Forelimb muscle (tissue), 1 donor: ENCODE results near the gene SIKE1. TPM values are rescaled to one million over a fixed set of nuclear protein-coding genes. Genes with fewer than 3 reads are reported as not detected.
"Not testable (repeated sequence)": the region's sequence is repeated elsewhere in the genome, so short reads cannot be mapped to it uniquely, and the experiment has no call there.

ENCODE experiments used
- DNase-seq: peaks from one replicate; pipeline ENCODE4 v3.0.0-alpha.2; 2013; ENCODE audit warnings: low read depth
- polyA plus RNA-seq: library from polyadenylated mRNA; unstranded; fragments of 120-200 nt; gene quantifications from one replicate; pipeline ENCODE4 v1.2.1, GENCODE V29; 2013; ENCODE audit not compliant: insufficient read length

SIKE1 gene
- polyA plus RNA-seq, 1 donor: 28.2 TPM

DNA sequence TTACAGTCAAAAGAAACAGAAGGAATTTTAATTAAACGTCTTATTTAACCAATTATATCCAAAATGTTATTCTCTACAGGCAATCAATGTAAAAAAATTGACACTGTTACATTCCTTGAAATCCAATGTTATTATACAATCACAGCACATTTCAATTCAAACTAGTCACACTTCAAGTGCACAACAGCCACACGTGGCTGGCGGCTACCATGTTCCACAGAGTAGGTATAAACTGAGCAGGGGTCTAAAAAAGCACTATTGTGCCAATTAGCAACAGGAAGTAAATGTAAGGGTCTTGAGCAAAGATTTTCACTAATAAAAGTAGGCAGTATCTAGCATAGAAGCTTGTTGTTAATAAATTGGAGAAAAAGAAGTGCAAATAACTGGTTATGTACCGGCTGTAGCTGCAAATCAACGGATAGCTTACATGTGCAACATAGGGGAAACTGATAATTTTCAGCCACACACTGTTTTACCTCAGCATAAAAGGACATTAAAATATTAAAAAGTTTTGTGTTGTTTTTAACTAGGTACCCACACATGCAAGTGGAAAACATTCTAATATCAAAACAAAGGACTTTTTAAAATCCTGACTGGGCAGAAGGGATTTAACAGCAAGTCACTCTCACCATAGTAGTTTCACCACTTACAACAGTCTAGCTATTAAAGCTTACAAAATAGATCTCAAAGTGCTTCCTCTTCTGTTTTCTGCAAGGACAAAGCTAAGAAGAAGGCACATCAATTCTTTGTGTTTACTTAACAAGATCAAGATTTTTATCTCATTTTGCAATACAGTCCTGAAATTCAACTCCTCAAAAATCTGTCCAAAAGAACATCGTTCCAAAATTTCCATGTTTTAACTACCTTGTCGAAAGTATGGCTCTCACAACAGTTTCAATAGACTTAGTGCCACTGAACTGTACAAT lies 25.2 kb downstream of the SIKE1 start:
- no peak for DNase-seq

DNA sequence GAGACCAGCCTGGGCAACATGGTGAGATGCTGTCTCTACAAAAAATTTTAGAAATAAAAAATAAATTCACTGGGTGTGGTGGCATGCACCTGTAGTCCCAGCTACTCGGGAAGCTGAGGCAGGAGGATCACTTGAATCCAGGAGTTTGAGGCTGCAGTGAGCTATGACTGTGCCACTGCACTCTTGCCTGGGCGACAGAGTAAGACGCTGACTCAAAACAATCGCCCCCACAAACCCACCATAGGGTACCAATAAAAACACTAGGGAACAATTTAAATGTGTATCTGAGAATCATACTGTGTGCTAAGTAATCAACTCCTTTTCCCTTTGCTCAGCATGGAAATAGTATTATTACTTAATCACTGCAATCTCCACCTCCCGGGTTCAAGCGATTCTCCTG lies 26.8 kb downstream of the SIKE1 start:
- DNase-seq: not testable (repeated sequence)

DNA sequence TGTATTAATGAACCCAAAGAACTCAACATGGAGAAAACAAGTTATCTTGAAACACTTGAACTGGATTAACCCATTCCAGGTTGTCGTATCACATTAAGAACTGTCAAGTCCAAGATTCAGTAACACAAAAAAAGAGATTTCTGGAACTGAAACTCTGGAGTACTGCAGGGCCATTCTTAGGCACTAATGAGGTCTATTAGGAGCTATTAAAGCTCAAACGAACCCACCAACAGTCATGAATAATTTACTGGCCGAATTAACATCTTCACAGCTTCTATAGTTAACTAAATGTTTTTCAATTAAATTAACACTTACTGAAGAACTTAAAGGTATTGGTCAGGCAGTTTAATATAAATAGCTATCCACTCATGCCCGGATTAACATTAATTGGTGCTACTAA lies 27.3 kb downstream of the SIKE1 start:
- no peak for DNase-seq

DNA sequence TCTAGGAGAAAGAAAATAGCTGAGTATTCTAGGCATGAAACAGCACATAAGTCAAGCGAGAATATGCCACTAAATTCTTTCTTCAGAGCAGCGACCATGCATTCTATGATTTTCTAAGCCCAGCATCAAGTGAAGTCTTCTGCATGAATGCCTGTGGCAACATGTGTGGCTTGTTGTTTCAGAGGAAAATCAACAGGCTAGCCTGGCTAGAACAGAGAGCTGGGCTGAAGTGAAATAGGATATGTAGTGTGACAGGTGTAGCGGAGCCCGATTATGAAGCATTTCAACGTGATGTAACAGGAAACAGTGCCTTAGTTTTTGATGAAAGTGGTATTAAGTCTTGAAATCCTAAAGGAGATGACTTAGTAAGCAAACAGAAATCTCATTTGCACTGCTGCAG lies 29.7 kb downstream of the SIKE1 start:
- DNase-seq: no peak

DNA sequence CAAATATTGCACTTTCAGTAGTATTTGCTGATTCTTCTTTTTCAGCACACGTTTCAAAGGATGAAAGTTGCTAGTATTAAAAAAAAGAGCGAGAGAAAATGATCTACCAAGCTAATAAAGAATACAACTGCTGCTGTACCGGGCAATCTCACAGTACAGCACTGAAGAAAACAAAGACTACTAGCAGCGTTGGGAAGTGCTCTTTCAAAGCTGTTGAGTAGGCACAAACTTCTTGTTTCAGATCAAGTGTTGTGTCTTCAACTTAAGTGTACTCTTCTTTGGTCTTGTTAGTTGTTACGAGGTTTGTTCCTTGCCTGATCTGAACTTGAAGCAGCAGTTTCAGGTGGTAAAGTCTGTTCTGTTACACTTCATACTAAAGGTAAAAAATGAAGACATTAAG lies 30.6 kb downstream of the SIKE1 start:
- DNase-seq: no peak

DNA sequence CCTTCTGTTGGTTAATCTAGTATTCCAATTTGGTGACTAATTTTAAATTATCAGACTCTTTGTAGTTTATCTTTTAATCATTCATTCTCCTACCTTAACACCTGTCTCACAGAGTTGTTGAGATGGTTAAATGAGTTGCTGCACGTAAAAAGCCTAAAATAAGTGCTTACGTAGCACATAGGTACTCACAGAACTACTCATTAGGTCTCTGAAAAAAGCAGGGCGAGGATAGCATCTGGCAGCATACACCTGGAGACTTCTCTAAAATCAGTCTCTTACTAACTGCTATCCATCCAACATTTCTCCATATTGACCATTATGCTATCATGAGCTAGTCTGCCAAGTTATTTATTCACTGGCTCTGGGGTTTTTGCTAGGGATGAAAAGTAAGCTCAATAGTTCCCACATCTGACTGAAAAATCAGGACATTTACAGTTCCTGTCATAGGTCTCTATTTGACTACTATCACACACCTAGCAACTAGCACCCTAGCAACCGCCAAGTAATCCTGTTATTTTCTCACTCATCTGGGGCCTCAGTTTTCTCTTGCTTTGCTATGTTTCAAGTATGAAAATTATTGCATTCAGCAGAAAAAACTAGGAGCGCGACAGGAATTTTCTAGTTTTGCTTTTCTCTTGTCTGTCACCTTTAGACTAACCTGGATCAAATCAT lies 33.9 kb downstream of the SIKE1 start:
- DNase-seq: no peak

DNA sequence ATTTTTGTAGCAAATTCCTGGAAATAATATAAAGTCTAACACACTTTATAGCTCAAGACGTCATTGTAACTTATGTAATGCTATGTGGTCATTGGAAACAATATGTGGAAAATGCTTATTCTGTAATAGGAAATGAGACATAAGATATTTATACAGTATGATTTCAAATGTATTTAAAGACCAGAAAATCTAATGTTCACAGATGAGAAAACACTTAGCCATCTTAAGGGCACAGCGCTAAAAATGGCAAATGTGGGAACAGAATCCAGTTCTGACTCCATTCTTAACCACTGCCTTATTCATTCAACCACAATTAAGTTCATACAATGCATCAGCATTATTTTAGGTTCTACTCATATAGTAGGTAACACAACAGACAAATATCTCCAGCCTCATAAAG lies 35.2 kb downstream of the SIKE1 start:
- no peak for DNase-seq

DNA sequence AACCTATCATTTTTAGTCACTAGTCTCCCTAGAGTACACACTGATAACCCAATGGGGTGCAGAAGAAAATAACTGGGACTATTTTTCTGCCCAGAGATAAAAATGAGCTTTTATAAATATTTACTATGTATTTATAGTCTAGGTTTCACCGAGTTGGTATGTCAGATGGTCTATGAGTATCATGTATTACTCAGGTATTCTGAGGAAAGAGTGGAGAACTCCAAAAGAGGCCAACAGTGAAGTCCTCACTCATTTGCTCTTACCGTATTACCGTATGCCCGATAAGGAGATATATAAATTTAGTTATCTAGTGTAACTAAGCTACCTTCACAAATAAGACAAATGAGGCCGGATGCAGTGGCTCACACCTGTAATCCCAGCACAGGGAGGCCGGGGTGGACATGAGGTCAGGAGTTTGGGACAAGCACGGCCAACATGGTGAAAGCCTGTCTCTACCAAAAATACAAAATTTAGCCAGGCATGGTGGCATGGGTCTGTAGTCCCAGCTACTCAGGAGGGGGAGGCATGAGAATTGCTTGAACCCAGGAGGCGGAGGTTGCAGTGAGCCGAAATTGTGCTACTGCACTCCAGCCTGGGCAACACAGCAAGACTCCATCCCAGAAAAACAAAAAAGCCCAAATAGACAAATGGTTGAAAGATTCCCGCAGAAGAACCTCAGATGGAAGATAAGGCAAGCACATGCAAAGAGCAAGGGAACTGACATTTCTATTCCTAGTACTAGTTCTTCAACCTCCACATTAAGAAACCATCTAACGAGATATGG lies 38.3 kb downstream of the SIKE1 start:
- DNase-seq: no peak

DNA sequence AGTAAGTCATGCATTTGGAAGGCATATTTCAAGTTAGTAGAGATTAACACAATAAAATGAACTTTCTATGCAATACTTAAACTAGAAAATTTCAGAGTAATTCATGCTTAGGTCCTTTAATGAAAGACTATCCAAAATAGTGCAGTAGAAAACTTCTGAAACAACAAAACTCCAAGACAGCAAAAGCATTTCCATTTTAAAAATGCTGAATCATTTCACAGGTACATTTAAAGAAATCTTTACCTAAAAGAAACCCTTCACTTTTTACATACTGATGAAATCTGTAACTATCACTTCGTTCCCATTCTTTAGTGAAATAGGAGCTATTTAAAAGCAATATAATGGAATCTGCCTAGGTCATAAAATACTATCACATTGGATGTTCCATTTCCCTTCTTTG lies 40.2 kb downstream of the SIKE1 start:
- DNase-seq: no peak

DNA sequence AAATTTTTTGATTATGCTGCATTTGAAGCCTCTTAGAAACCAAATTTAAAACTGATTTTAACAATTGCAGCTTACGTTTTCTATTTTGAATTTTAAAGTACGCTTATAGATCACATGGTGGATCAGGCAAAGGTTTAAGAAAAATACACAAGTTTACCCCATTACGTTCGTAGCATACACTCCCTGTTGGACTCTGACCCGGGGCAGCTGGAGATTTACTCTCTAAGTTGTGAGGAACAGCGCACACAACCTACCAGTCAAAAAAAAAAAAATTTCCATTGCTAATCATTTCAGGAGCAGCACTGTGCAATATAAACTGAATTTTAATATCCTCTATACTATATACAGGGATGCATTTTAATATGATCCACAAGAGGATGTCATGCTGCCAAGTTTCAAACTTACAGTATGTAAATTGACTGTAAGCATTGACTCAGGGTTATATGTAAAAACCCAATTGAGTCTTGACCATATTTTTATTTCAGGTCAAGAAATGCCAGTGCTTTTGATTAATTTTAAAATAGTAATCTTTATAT lies 43.1 kb downstream of the SIKE1 start:
- no peak for DNase-seq

DNA sequence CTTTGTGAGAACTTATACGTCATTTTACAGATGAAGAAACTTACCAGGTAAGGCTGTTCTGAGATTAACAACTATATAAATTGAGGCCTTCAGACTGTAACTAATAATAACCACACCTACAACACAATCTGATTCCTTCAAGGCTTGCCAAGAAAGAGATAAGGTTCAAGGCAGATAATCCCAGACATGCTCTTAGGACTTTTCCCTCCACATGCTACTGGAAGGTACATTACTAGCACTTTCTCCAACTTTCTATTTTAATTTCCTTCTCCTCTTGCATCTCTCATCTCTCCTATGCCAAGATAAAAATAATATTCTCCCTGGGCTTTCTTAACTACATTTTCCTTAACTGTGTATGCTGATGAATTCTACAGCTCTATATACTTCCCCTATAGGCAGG lies 45.0 kb downstream of the SIKE1 start:
- DNase-seq: no peak

DNA sequence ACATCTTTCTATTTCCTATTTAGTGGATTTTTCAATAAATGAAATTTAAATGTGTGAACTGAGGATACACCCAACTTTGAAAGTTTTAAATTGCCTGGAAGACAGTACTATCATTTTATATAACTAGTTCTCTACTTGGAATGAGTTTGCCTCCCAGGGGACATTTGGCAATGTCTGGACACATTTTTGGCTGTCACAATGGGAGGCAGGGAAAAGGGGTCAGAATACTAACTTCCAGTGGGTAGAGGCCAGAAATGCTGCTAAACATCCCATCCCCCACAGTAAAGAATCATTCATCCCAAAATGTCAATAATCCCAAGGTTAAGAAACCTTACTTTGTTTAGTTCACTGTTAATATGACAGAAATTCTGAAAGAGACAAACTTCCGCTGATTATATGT lies 50.7 kb downstream of the SIKE1 start:
- DNase-seq: no peak

DNA sequence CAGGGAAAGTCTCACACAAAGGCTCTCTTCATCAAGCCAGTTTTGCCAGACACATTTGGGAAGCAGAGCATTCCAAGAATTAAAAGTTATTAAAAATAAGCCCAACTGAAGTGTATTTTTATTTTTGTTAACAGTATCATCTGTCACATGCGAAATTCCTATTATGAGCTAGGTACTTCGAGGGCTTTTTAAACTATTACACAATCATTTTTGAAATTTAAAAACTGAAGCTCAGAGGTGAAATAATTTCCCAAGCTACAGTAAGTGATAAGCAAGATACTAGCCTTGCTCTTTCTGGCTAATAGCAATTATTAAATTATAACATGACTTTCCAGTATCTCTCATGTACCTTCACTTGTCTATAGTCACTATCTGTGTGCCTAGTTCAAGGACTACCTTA lies 51.9 kb downstream of the SIKE1 start:
- no peak for DNase-seq

DNA sequence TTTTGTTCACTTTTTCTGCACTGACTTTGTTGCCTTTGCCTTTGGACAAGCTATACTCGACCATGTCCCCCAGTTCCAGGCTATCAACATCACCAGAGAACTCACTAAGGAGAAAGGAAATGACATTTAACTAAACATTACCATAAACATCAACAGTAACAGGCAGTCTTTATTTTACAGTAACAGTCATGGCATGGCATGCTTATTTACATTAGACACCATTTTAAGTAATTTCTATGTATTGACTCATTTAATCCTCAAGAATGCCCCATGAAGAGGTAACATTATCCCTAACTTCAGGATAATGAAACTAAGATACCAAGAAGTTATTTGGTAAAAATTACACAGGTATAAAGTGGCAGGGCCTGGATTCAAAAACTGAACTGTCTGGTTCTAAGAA lies 55.3 kb downstream of the SIKE1 start:
- no peak for DNase-seq

DNA sequence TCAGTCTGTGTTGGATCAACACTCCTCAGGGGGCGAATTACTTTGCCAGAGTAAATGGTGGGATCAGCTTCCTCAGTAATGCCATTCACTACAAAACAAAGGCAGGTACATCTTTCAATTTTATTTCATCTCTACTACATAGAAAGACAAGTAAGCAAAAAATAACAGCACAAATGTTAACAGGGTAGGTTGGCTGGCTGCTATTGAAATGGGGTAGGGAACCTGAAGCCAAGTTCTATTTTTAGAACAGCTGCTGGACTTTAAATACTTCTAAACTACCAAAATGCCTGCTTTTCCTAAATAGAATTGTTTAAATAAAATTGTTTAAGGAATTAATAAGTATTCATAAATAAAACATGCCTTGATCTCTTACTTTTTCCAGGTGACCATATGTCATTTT lies 56.6 kb downstream of the SIKE1 start:
- no peak for DNase-seq

DNA sequence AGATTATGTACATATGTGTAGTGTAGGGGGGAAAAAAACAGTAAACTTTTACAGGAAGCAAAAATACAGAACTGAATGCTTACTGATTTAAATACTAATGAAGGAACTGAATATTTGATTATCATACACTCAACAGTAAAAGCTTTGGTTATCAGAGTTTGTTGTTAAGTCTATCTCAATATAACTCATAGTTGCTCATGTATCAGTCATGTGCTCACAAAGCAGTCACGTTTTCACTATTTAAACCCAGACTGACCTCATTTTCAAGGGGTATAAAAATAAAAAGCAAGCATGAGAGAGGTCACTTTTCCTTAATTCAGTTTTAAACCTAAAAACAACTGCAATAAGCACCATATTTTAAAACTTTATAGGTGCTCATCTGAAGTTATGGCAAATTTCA lies 57.0 kb downstream of the SIKE1 start:
- no peak for DNase-seq

DNA sequence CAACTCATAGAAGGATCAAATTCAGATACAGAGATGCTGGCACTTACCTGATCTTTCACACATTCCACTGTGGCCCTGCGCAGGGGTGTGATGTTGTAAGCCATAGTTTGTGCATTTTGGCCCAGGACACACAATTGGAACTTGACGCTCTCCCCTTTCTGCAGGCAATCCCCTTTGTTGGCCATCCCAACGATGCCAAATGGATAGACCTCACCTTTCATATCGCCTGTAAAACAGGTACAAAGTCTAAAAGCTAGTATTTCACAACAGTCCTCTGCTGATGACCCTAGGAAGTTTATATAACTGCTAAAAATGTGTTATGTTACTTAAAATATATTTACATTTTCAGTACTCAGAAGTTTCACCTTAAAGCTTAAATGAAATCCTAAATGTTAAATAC lies 60.0 kb downstream of the SIKE1 start:
- no peak for DNase-seq

Other genes with a start within 250 kb of the SIKE1 start
- gene BCAS2, start 199.1 kb downstream of the SIKE1 start, polyA plus RNA-seq: 22.0 TPM
- gene DENND2C, start 110.6 kb downstream of the SIKE1 start, polyA plus RNA-seq: 10.1 TPM
- 122 TPM for gene AMPD1, start 85.1 kb downstream of the SIKE1 start, polyA plus RNA-seq
- gene NRAS, start 63.9 kb downstream of the SIKE1 start, polyA plus RNA-seq: 51.4 TPM
- gene CSDE1, start 22.7 kb downstream of the SIKE1 start, polyA plus RNA-seq: 465 TPM
- not detected for gene SYCP1, start 74.2 kb upstream of the SIKE1 start, polyA plus RNA-seq
- not detected for gene TSHB, start 249.1 kb upstream of the SIKE1 start, polyA plus RNA-seq